ENCODE results near the gene SYT2.
A peak's percentile ranks its signal among the peaks of the same experiment; 100 is the strongest.

The SYT2 gene

GRCh38 chr1:202578001-202578504 is 132.2 kb downstream of the SYT2 start:
- H3K4me3 ChIP-seq (replicated peaks; ENCODE audit: low read depth, low read length) = no peak overlapping the region
- peak; percentile 48 for DNase-seq (ENCODE audit: extremely low read depth, low read depth)

GRCh38 chr1:202577381-202577780 is 132.9 kb downstream of the SYT2 start:
- DNase-seq (ENCODE audit: extremely low read depth, low read depth) = no peak
- no peak overlapping the region for H3K4me3 ChIP-seq (replicated peaks; ENCODE audit: low read depth, low read length)
- no peak for TF ChIP-seq CTCF (IDR thresholded peaks at IDR 0.05; ENCODE audit: low read depth, low read length, missing control alignments)

More at GRCh38 chr1:202578001-202578504, 132.2 kb downstream of the SYT2 start:
- TF ChIP-seq CTCF (IDR thresholded peaks at IDR 0.05; ENCODE audit: low read depth, low read length, missing control alignments) = no peak

- no peak overlapping the region for H3K4me3 ChIP-seq (replicated peaks; ENCODE audit: low read depth, low read length)
- peak; percentile 89 for DNase-seq (ENCODE audit: extremely low read depth, low read depth)
- TF ChIP-seq CTCF (IDR thresholded peaks at IDR 0.05; ENCODE audit: low read depth, low read length, missing control alignments) = no peak
Measured at GRCh38 chr1:202576816-202577215, 133.4 kb downstream of the SYT2 start.

- H3K4me3 ChIP-seq (replicated peaks; ENCODE audit: low read depth, low read length) = no peak overlapping the region
- DNase-seq (ENCODE audit: extremely low read depth, low read depth) = no peak
- TF ChIP-seq CTCF (IDR thresholded peaks at IDR 0.05; ENCODE audit: low read depth, low read length, missing control alignments) = no peak
Measured at GRCh38 chr1:202575918-202576653, 134.2 kb downstream of the SYT2 start.

GRCh38 chr1:202572867-202573266 is 137.4 kb downstream of the SYT2 start:
- H3K4me3 ChIP-seq (replicated peaks; ENCODE audit: low read depth, low read length) = no peak overlapping the region
- TF ChIP-seq CTCF (IDR thresholded peaks at IDR 0.05; ENCODE audit: low read depth, low read length, missing control alignments) = no peak
- no peak for DNase-seq (ENCODE audit: extremely low read depth, low read depth)

- DNase-seq (ENCODE audit: extremely low read depth, low read depth) = no peak
- peak; percentile 86 for TF ChIP-seq CTCF (IDR thresholded peaks at IDR 0.05; ENCODE audit: low read depth, low read length, missing control alignments)
Measured at GRCh38 chr1:202571719-202572339, 138.4 kb downstream of the SYT2 start.

More at GRCh38 chr1:202571719-202572339, 138.4 kb downstream of the SYT2 start:
- H3K4me3 ChIP-seq (replicated peaks; ENCODE audit: low read depth, low read length) = no peak overlapping the region

Measured in HFF-Myc (cell line).